NCI-H2196 treated with DMSO at 0.1 percent for 48 hours (cell line): ENCODE measurements around the gene EPDR1.

Experiments
- DNase-seq: peaks from one replicate; lab custom pipeline; 2025; ENCODE audit not compliant: unreplicated experiment; lab: John Stamatoyannopoulos, UW

Gene EPDR1

DNA sequence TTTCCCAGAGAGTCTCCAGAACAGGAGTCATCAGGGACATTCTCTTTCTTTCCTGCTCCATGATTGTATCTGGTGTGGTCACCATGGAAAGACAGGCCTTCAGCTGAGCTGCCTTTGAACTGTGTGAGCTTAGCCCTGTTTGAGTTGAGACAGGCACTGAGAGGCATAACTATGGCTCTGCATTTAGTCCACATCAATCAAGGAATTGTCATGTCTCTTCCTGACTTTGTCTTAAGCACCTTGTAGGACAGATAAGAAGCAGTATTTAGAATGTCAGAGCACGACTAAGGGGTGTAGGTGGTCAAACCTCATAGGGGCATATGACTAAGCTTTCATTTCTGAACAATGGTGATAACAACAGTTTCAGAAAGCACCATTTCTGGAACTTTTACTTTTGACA lies 53.5 kb downstream of the EPDR1 start:
- no peak for DNase-seq

DNA sequence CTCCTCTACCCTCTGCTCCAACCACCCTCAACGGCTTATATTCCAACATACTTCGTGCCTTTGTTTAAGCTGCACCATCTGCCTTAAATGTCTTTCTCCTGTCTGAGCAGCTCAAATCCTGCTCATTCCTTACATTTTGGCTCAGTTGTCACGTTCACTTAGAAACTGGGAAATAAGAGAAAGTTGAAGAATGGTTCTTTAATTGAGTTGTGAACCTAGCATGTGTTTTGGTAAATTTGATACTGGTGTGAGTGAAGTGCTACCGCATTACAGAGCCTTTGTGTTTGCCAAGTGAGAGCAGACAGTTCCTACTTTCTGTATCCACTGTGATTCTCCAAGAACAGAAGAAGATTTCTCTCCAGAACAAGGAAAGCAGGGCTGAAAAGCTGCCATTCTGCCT lies 54.3 kb downstream of the EPDR1 start:
- no peak for DNase-seq

DNA sequence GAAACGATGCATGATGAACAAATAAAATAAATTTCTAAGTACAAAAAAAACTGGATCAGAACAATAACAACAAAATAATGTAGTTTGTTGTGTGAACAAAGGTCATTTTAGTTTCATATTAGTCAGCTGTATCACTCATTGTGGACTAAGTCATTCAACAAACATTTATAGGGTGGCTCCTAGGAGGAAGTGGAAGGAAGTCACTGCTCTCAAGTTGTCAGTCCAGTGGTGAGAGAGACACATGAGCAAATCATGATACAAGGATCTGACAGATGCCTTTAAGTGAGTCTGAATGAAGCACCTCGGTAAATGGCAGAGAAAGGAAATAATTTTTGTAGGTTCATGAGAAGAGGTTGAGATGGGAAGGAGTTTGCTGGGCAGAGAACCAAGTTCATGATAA lies 56.8 kb downstream of the EPDR1 start:
- DNase-seq, result no peak

DNA sequence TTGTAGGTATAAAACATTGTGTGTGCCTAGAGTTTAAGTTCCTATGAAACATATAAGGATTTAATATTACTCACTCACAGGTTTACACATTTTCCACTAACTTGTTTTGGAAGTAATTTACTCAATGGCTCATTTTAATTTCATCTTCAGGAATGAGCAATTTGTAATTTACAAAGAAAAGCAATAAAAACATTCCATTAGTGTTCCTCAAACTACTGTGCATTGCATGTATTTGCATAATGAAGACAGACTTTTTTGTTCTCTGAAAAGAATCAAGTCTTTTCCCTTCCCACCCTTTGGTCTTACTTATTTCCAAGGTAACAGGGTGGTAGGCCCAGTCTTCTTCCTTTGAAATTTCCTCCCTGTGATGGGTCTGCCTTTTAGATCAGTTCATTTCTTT lies 61.2 kb downstream of the EPDR1 start:
- no peak for DNase-seq

DNA sequence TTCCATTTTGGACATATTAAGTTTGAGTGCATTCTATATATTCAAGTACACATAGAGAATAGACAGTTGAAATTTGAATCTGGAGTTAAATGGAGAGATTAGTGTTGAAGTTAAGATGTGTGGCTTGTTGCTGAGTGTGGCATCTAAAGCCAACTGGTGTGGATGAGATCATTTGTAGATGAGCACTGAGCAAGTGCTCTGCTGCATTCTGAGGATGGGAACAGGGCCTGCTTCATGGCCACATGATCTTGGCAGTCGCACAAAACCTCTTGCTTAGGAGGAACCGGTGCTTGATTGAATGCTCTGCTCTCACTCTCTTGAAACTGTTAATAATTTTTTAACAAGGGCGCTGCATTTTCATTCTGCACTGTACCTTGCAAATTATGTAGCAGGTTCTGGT lies 62.0 kb downstream of the EPDR1 start:
- no peak for DNase-seq

DNA sequence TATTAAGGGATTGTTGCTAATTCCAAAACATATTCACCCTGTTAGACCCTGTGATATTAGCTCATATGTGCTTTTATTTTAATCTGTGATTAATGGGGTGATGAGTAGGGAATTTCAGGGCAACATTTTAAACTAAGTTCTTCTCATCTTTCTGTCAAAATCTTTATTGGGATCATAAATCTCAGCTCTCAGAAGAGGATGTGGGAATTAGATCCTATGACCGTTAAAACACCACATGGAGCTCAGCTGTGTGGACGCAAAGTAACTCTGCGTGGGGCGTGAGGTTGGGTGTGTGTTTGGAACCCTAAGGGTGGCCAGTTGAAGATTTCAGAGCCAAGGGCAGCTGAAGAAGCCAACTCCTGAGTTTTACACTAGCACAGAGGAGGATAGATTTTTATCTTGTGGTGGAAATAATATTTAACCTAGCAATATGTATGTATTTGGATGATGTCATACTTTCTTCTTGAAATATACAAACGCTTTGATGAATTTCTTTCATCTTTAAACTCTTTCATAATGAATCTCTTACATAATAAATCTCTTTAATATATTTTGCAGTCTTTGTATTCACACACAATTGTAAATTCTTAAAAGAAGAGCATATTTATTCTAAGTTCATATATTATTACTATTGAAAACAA lies 64.4 kb downstream of the EPDR1 start:
- DNase-seq, result no peak

DNA sequence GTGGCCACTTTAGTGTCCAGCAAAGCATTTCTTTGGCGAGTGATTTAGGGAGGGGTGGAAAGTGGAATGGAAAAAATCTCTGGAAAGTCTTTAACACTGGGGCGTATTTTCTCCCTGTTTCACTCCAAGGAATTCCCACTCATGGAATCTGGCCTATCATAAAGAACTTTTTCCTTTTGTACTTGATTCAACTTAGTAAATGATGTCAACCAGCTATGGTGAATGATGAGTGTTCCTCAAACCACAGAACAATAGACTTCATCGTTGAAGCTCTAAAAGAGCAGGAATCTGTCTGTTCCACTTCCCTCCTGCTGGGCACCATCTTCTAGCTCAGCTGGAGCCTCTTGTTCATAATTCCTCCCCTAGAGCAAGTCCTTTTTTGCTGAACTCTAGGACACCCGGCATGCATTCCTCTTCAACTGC lies 66.5 kb downstream of the EPDR1 start:
- no peak for DNase-seq

DNA sequence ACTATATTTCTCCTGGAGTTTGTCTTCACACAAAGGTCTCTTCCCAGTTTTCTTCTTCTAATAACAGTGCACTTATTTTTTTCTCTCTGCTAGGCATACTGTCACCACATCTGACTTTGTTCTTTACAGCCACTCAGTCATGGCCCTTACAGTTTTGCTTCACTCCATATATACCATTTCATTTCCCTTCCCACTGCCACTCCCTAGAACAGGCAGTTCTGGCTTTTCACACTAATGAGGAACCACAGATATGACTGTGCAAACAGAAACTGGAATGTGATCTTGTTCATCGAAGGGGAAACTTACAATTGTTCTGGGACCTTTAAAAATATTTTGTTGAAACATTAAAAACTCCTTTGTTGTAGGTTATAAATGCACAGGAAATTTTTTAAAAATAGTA lies 67.3 kb downstream of the EPDR1 start:
- DNase-seq, result no peak

DNA sequence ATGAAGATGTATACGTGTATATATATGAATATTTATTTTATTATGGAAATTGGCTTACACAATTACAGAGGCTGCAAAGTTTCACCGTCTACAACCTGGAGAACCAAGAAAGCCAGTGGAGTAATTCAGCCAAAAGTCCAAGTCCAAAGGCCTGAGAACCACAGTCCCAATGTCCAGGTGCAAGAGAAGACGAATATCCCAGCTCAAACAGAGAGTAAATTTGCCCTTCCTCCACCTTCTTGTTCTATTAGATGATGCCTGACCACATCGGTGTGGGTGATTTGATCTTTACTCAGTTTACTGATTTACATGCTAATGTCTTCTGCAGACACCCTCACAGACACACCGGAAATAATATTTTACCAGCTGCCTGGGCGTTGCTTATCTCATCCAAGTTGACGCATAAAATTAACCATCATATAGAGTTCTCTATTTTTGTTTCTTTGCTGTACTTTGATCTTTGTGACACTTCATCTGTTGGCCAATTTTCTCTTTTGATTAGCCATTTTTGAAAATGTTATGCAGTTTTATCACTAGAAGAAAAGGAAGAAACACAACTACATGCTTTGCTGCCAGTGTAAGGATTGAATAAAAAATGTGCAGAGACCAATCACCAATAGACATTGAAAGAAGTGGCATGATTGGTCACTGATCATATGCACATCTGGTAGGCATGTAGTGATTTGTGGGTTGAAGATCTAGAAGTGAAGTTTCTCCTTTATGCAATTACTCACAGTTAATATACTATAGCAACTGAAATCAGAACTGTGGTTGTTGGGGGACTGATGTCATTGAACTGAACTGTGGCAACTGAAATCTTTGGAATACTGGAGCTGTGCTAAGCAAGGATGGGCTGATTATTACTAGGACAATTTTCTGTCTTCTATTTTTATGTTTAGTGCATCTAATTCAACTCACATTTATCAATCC lies 68.5 kb downstream of the EPDR1 start:
- no peak for DNase-seq

DNA sequence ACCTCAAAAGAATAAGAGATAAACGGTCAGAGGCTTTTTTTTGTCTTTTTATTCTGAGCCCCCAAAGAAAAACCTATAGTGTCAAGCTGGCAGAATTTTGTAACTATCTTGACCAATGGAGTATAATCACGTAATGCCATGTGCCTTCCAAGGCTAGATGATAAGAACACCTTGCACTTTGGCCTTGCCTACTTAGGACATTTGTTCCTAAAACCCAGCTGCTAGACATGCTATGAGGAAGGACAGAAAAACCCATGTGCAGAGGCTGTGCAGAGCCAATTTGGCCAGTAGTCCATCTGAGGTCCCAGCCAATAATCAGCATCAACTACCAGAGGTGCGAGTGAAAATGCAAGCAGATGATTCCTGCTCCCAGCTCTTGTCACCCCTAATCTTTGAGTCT lies 69.9 kb downstream of the EPDR1 start:
- no peak for DNase-seq

DNA sequence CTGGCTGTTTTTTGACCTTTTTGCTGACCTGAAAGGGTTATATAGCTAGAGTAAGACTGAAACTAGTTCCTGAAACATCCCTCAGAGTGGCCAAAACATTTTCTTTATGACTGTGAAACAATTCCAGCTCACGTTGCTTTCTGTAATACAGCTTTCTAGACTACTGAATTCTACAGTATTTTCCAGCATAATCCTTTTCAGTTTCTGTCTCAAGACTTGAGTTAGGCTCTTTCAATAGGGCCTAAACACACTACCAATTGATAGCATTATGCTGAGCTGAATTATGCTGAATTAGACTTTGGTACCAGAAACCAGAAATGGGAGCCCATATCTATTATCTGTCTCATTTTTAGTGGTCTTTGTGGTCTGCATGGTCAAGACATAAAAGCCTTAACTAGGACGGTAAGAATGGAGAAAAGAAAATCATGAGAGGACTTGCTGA lies 72.6 kb downstream of the EPDR1 start:
- DNase-seq, result no peak

DNA sequence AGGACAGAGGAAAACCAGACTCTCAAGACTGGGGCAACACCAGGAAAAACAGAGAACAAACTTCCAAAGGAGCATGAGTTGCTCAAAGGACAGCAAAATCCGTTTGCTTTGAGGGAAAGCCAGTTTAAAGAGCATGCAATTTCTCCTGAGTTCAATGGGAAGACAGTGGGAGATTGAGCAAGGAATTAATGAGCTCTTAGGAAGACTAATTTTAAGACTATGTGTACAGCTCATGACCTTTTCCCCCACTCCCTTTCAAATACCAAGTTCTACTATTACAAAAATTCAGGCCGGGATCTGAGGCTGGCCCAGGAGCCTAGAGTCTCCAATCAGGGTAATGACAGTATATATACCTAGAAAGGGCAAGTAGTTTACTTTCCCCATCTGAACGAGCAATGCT lies 79.2 kb downstream of the EPDR1 start:
- no peak for DNase-seq

DNA sequence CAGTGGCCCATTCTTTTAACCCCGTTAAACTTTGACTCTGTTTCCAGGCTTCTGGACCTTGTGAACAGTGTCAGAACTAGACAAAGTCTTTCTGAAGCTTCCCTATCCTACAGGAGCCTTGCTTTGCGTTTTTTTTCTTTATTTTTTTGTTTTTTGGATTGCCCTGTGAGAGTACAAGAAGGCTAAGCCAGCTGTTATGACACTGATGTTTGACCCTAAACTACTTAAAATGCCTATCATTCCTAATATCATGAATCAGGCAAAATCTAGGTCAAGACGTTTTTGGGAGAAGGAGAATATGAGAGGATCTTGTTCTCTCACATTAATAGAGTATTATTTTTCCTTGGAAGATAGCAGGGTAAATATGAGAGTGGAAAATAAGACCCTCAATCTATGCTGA lies 79.8 kb downstream of the EPDR1 start:
- no peak for DNase-seq
